ENCODE data around the gene PRSS35. TPM values are rescaled to one million over a fixed set of nuclear protein-coding genes. Genes with fewer than 3 reads are reported as not detected.
"Not testable (repeated sequence)": the region's sequence is repeated elsewhere in the genome, so short reads cannot be mapped to it uniquely, and the experiment has no call there.

Gene PRSS35
- total and polyA plus RNA-seq, 2 experiments from 2014 or later: 33.3 to 36.2 TPM

GRCh38 chr6:83480470-83480869 lies 31.9 kb upstream of the PRSS35 start:
- H3K27me3 ChIP-seq: no peaks in the 10 kb centered on the region
- no peak overlapping the region for H3K4me2 ChIP-seq
- no peak overlapping the region for H3K4me3 ChIP-seq
- H3K27ac ChIP-seq: no peak overlapping the region
- 86% methylated on average over 1 of the region's 1 CpG for WGBS (ENCODE audit: low lambda C conversion rate, missing lambda C conversion rate)
- no peaks in the 10 kb centered on the region for H3K9me2 ChIP-seq (replicated peaks; ENCODE audit: insufficient read depth)
- no peaks in the 10 kb centered on the region for H3K9me3 ChIP-seq (ENCODE audit: low read depth)
- H3K79me2 ChIP-seq: no peaks in the 10 kb centered on the region
- no peaks in the 10 kb centered on the region for H3K4me1 ChIP-seq (ENCODE audit: insufficient read depth)
- DNase-seq (ENCODE audit: low spot score): no peak
- no peaks in the 10 kb centered on the region for H3K36me3 ChIP-seq (replicated peaks; ENCODE audit: insufficient read depth, low read depth)
- H4K20me1 ChIP-seq (ENCODE audit: insufficient read depth, poor library complexity, severe bottlenecking): no peaks in the 10 kb centered on the region
- H2AFZ ChIP-seq: no peak overlapping the region
- TF ChIP-seq, protein P1, sequence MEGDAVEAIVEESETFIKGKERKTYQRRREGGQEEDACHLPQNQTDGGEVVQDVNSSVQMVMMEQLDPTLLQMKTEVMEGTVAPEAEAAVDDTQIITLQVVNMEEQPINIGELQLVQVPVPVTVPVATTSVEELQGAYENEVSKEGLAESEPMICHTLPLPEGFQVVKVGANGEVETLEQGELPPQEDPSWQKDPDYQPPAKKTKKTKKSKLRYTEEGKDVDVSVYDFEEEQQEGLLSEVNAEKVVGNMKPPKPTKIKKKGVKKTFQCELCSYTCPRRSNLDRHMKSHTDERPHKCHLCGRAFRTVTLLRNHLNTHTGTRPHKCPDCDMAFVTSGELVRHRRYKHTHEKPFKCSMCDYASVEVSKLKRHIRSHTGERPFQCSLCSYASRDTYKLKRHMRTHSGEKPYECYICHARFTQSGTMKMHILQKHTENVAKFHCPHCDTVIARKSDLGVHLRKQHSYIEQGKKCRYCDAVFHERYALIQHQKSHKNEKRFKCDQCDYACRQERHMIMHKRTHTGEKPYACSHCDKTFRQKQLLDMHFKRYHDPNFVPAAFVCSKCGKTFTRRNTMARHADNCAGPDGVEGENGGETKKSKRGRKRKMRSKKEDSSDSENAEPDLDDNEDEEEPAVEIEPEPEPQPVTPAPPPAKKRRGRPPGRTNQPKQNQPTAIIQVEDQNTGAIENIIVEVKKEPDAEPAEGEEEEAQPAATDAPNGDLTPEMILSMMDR (IDR thresholded peaks at IDR 0.05; ENCODE audit: poor library complexity): no peak

DNA sequence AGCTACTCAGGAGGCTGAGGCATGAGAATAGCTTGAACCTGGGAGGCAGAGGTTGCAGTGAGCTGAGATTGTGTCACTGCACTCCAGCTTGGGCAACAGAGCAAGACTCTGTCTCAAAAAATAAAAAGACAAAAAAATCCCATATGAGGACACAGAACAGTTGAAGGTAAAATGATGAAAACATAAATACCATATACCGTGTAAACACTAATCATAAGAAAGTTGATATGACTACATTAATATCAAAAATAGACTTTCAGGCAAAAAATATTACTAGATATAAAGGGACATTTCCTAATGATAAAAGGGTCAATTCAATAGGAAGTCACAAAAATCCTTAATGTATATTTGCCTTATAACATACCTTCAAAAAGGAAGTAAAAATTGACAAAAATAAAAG lies 30.4 kb upstream of the PRSS35 start:
- not testable (repeated sequence) for H3K4me2 ChIP-seq; H3K4me3 ChIP-seq; H3K27me3 ChIP-seq; H3K9me2 ChIP-seq (replicated peaks; ENCODE audit: insufficient read depth); DNase-seq (ENCODE audit: low spot score); H2AFZ ChIP-seq; H3K4me1 ChIP-seq (ENCODE audit: insufficient read depth); H3K36me3 ChIP-seq (replicated peaks; ENCODE audit: insufficient read depth, low read depth); H3K79me2 ChIP-seq; H3K27ac ChIP-seq; H4K20me1 ChIP-seq (ENCODE audit: insufficient read depth, poor library complexity, severe bottlenecking); H3K9me3 ChIP-seq (ENCODE audit: low read depth)
- WGBS (ENCODE audit: low lambda C conversion rate, missing lambda C conversion rate): 96% methylated on average over 1 of the region's 1 CpG

- Histone ChIP-seq H3K4me1 (ENCODE audit: insufficient read depth) (no peaks in the 10 kb centered on the region), H3K27me3 (no peaks in the 10 kb centered on the region), H3K9me2 (replicated peaks; ENCODE audit: insufficient read depth) (no peaks in the 10 kb centered on the region), H3K79me2 (no peaks in the 10 kb centered on the region), H4K20me1 (ENCODE audit: insufficient read depth, poor library complexity, severe bottlenecking) (no peaks in the 10 kb centered on the region), H3K27ac (no peak overlapping the region), H2AFZ (no peak overlapping the region), H3K4me2 (no peak overlapping the region), H3K36me3 (replicated peaks; ENCODE audit: insufficient read depth, low read depth) (no peaks in the 10 kb centered on the region), H3K9me3 (ENCODE audit: low read depth) (no peaks in the 10 kb centered on the region), H3K4me3 (no peak overlapping the region)
- DNase-seq (ENCODE audit: low spot score): no peak
- WGBS (ENCODE audit: low lambda C conversion rate, missing lambda C conversion rate): 69% methylated on average over 2 of the region's 2 CpGs
- TF ChIP-seq, protein P1 (IDR thresholded peaks at IDR 0.05; ENCODE audit: poor library complexity): no peak
- TF ChIP-seq EZH2 (IDR thresholded peaks at IDR 0.05; ENCODE audit: borderline replicate concordance) (no peak), EZH2phosphoT487 (IDR thresholded peaks at IDR 0.05; ENCODE audit: low read depth, severe bottlenecking, unreplicated experiment) (no peak)
Measured at GRCh38 chr6:83488448-83488847, 23.9 kb upstream of the PRSS35 start.

DNA sequence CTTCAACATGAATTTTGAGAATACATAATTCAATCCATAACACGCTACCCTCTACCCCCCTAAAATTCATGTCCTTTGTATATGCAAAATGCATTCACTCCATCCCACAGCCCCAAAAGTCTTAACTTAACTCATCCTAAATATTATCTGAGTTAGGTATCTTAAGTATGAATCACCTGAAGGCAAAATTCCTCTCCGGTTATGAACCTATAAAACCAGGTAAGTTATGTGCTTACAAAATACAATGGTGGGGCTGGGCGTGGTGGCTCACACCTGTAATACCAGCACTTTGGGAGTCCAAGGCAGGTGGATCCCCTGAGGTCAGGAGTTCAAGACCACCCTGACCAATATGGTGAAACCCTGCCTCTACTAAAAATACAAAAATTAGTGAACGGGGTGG lies 23.5 kb upstream of the PRSS35 start:
- H3K4me1 ChIP-seq (ENCODE audit: insufficient read depth): no peaks in the 10 kb centered on the region
- TF ChIP-seq EZH2phosphoT487 (IDR thresholded peaks at IDR 0.05; ENCODE audit: low read depth, severe bottlenecking, unreplicated experiment): no peak
- TF ChIP-seq EZH2 (IDR thresholded peaks at IDR 0.05; ENCODE audit: borderline replicate concordance): no peak
- TF ChIP-seq, protein P1 (IDR thresholded peaks at IDR 0.05; ENCODE audit: poor library complexity): no peak
- no peaks in the 10 kb centered on the region for H3K27me3 ChIP-seq
- no peak overlapping the region for H3K4me3 ChIP-seq
- H3K27ac ChIP-seq: no peak overlapping the region
- 85% methylated on average over 4 of the region's 4 CpGs for WGBS (ENCODE audit: low lambda C conversion rate, missing lambda C conversion rate)
- no peaks in the 10 kb centered on the region for H3K9me2 ChIP-seq (replicated peaks; ENCODE audit: insufficient read depth)
- DNase-seq (ENCODE audit: low spot score): no peak
- H3K9me3 ChIP-seq (ENCODE audit: low read depth): no peaks in the 10 kb centered on the region
- H3K36me3 ChIP-seq (replicated peaks; ENCODE audit: insufficient read depth, low read depth): no peaks in the 10 kb centered on the region
- H4K20me1 ChIP-seq (ENCODE audit: insufficient read depth, poor library complexity, severe bottlenecking): no peaks in the 10 kb centered on the region
- H2AFZ ChIP-seq: no peak overlapping the region
- no peaks in the 10 kb centered on the region for H3K79me2 ChIP-seq
- no peak overlapping the region for H3K4me2 ChIP-seq
